Naive thymus-derived CD8-positive, alpha-beta T cell (primary cell): ENCODE data around the gene DYNC1H1. TPM values are rescaled to one million over a fixed set of nuclear protein-coding genes. Genes with fewer than 3 reads are reported as not detected.

Experiments used
- ATAC-seq, 2 donors: fragments of 150-1000 bp; cut with Tn5 transposase in 1 of 2; sonication (Bioruptor Pico), chemical (Tn5 transposase) in 1 of 2; 1 replicate in 1 of 2; 2 replicates in 1 of 2; pipeline ENCODE4 v1.10.0; 2021; ENCODE audit warnings: mild to moderate bottlenecking in 2 of 2, moderate library complexity in 2 of 2
- POLR2A ChIA-PET: fragments of 350-600 bp; sonication (Branson Sonifier 250); formaldehyde crosslinking; loops from one replicate; lab custom pipeline; 2021; ENCODE audit warnings: antibody characterized with exemption; lab: Charles Lee
- DNase-seq, 10 donors: peaks; one replicate each; pipeline versions ENCODE4 v3.0.0 to v3.0.0-alpha.2; 2020 to 2022
- H3K27ac Mint-ChIP-seq, 10 donors: one replicate each; pipeline ENCODE4 v1.8.0; 2020 to 2022; ENCODE audit warnings: mild to moderate bottlenecking in 10 of 10, mixed read lengths in 10 of 10, moderate library complexity in 4 of 10, inconsistent platforms in 1 of 10
- H3K27me3 Mint-ChIP-seq, 5 donors: one replicate each; pipeline ENCODE4 v1.8.0; 2021 to 2022; ENCODE audit warnings: mixed read lengths in 5 of 5
- H3K36me3 Mint-ChIP-seq, 3 donors: one replicate each; pipeline ENCODE4 v1.8.0; 2020 to 2022; ENCODE audit warnings: mixed read lengths in 3 of 3, mild to moderate bottlenecking in 2 of 3, inconsistent platforms in 1 of 3
- H3K4me1 Mint-ChIP-seq, 4 donors: one replicate each; pipeline ENCODE4 v1.8.0; 2021 to 2022; ENCODE audit warnings: mixed read lengths in 4 of 4
- H3K4me3 Mint-ChIP-seq, 10 donors: one replicate each; pipeline ENCODE4 v1.8.0; 2020 to 2022; ENCODE audit warnings: mild to moderate bottlenecking in 10 of 10, mixed read lengths in 10 of 10, moderate library complexity in 6 of 10, inconsistent platforms in 1 of 10
- H3K9me3 Mint-ChIP-seq, 9 donors: one replicate each; pipeline ENCODE4 v1.8.0; 2020 to 2022; ENCODE audit warnings: mixed read lengths in 9 of 9, mild to moderate bottlenecking in 3 of 9, inconsistent platforms in 1 of 9, moderate library complexity in 1 of 9
- polyA plus RNA-seq, 3 donors: library from polyadenylated mRNA; unstranded; fragments of 300-500 nt; fragmentation: Illumina TruSeq; gene quantifications; one replicate each; pipeline ENCODE4 v1.2.3, GENCODE V29; 2021
- total RNA-seq, 8 experiments: library from RNA in 2 of 8; stranded (reverse) in 2 of 8; gene quantifications; one replicate each; pipeline ENCODE4 v1.2.3 and lab custom pipeline; 2021 to 2026

The DYNC1H1 gene
- total and polyA plus RNA-seq, 5 experiments from 2014 or later = 23.4 to 278 (median 42.0) TPM

DNA sequence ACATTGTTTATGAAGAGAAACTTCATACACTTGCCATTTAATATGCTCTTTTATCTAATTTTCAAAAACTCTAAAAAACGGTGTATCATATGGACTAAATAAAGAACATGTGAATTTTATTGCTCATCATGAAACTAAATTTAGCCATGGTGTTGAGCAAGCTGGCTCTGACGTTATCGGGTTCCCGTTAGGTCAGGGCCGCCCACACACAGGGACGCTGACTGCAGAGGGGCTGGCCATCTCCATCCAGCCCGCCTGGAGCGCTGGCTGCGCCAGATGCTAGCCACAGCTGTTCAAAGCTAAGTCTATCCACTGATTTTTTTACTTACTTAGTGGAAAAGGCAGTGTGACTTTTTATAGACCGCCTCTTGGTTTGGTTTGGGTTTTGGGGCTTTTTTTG, 36.5 kb upstream of the DYNC1H1 start:
- Mint-ChIP-seq H3K4me1 (no peaks in the 10 kb centered on the region), H3K27ac (peak overlapping the region in 3 of 10 donors; percentile 6 to 69 (median 36)), H3K9me3 (no peaks in the 10 kb centered on the region), H3K36me3 (peaks cover 0 to 46% (median 0%) of the 10 kb centered on the region in 3 donors), H3K27me3 (no peaks in the 10 kb centered on the region), H3K4me3 (no peak overlapping the region)
- DNase-seq = no peak
- no peak for ATAC-seq
- POLR2A ChIA-PET = no interaction called here

DNA sequence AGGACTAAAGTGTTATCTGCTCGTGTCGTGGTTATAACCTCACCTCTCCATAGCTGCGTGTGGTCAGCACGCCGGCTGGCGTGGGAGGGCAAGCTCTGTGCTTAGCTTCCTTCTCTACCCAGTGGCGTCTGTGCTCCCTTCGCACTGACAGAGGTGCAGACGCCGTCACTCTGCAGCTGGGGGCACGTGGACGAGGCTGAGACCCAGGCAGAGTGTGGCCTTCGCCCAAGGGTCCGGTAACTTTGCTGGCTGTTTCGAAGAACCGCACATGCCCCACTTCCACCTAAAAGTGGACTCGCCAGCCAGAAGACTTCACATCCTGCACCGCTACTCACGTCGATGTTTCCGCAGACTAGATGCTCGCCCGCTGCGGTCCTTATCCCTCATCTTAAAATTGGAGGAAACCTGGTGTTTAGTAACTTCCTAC, 35.9 kb upstream of the DYNC1H1 start:
- peak overlapping the region in 5 of 10 donors; percentile 36 to 86 (median 69) for H3K27ac Mint-ChIP-seq
- peak overlapping the region in 1 of 10 donors; percentile 4 for H3K4me3 Mint-ChIP-seq
- POLR2A ChIA-PET = no interaction called here
- peaks cover 0 to 42% (median 0%) of the 10 kb centered on the region in 3 donors for H3K36me3 Mint-ChIP-seq
- H3K4me1 Mint-ChIP-seq = no peaks in the 10 kb centered on the region
- no peaks in the 10 kb centered on the region for H3K9me3 Mint-ChIP-seq
- H3K27me3 Mint-ChIP-seq = no peaks in the 10 kb centered on the region
- ATAC-seq (no peak), DNase-seq (no peak)

DNA sequence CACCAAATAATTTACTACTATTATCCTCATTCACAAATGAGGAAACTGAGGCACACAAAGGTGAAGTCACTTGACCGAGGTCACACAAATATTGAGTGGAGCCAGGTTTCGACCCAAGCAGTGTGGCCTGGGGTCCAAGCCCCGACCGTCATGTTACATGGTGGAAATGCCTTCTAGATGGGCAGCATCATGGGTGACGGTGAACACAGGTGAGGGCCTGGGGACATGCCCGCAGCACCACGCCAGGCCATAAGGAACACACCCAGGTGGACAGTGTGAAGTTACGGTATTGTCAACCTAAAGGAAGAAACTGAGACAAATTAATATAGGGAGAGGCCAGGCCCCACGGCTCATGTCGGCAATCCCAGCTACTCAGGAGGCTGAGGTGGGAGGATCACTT, 35.3 kb upstream of the DYNC1H1 start:
- H3K27me3 Mint-ChIP-seq = no peaks in the 10 kb centered on the region
- H3K27ac Mint-ChIP-seq = peak overlapping the region in 6 of 10 donors; percentile 17 to 86 (median 75)
- no peak for ATAC-seq

DNA sequence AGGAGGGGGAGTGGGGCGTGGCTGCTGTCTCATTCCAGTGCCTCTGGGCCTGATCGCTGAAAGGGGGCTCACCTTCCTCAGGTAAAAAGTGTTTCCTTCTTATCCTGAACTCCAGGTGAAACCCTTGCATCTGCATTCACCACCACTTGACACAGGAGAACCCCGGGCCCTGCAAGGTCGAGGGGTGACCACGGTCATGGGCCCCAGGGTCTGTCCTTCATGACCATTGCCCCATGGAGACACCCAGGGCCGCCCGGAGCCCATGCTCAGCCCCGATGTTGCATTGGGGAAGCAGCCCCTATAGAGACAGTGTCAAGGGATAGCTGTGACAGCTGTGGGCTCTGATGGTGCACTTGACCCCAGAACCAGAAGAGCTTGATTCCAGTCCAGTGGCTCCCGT, 34.4 kb upstream of the DYNC1H1 start:
- Mint-ChIP-seq H3K36me3 (peaks cover 0 to 32% (median 0%) of the 10 kb centered on the region in 3 donors), H3K4me1 (no peaks in the 10 kb centered on the region), H3K4me3 (no peak overlapping the region), H3K27me3 (no peaks in the 10 kb centered on the region), H3K27ac (peak overlapping the region in 6 of 10 donors; percentile 19 to 77 (median 47)), H3K9me3 (no peaks in the 10 kb centered on the region)
- POLR2A ChIA-PET = no interaction called here
- DNase-seq (no peak), ATAC-seq (no peak)

More for the DNA sequence above, 35.3 kb upstream of the DYNC1H1 start:
- H3K4me3 Mint-ChIP-seq = no peak overlapping the region
- POLR2A ChIA-PET = no interaction called here
- peaks cover 0 to 37% (median 0%) of the 10 kb centered on the region in 3 donors for H3K36me3 Mint-ChIP-seq
- no peaks in the 10 kb centered on the region for H3K9me3 Mint-ChIP-seq
- H3K4me1 Mint-ChIP-seq = no peaks in the 10 kb centered on the region
- no peak for DNase-seq

DNA sequence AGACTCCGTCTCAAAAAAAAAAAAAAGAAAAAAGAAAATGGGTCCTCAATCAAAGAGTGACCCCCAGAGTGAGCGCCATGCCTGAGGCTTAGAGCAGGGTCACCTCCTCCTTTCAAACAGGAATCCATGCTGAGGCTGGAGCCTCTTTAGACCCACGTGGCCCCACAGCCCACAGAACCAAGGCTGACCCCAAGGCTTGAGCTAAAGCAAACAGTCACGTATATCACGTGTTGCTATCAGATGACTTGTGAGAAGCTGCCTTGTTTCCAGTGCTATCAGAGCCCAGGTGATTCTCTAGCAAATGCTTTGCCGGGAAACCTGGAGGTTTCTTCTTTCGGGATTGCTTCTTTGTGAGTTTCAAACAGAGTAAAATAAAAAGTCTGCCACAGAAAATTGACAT, 31.7 kb upstream of the DYNC1H1 start:
- peaks cover 0 to 14% (median 0%) of the 10 kb centered on the region in 3 donors for H3K36me3 Mint-ChIP-seq
- H3K27ac Mint-ChIP-seq = peak overlapping the region in 4 of 10 donors; percentile 14 to 67 (median 46)
- no peak overlapping the region for H3K4me3 Mint-ChIP-seq
- POLR2A ChIA-PET = no interaction called here
- no peaks in the 10 kb centered on the region for H3K27me3 Mint-ChIP-seq
- ATAC-seq = no peak
- H3K9me3 Mint-ChIP-seq = no peaks in the 10 kb centered on the region
- DNase-seq = no peak
- H3K4me1 Mint-ChIP-seq = no peaks in the 10 kb centered on the region

DNA sequence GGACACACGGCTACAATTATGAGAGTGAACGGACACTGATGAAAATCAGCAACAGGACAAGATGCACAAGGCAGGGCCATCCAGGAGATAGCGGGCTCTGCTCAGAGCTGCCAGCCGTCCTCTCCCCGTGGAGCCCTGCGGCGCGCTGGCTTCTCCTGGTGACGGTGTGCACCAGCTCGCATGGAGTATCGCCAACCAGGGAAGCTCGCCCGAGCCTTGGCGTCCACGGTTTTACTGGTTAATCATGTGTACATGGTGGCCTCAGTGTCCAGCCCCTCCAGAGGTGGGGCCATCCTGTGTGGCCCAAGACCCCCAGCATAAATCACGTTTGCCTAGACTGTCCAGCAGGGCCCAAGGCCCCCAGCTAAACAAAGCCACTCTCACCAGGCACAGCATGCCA, 31.2 kb upstream of the DYNC1H1 start:
- Mint-ChIP-seq H3K27ac (peak overlapping the region in 2 of 10 donors; percentile 14 to 67), H3K4me1 (no peaks in the 10 kb centered on the region), H3K9me3 (no peaks in the 10 kb centered on the region), H3K27me3 (no peaks in the 10 kb centered on the region), H3K4me3 (no peak overlapping the region), H3K36me3 (peaks cover 0 to 12% (median 0%) of the 10 kb centered on the region in 3 donors)
- POLR2A ChIA-PET = interaction anchor here (0.8 kb wide), 1 partner anchor 15 kb away, joined by 4 read pairs; no protein-coding TSS in a partner anchor
- DNase-seq = no peak
- no peak for ATAC-seq

DNA sequence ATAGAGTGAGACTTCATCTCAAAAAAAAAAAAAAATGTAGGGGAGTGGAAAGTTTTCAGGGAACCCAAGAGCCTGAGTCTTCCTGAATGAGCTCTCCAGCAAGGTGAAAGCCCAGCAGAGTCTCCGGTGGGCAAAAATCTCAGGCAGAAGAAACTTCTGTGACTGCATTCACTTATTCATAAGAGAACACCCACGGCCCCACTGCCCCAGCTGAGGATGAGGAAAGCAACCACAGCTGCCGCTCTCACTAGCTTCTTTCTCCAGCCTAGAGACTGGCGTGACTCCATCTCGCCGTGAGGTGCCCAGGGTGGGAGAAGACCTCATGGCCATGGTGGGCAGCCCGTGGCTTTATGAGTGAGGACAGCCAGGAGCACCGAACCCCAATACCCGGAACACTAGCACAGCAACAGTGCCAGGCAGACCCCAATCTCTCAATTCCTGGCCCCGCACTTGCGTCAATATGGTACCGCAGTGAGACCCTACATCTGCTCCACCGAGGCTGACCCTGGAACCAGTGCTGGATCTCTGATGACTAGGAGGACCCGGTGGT, 29.7 kb upstream of the DYNC1H1 start:
- Mint-ChIP-seq H3K4me3 (no peak overlapping the region), H3K27me3 (peaks cover 0 to 7% (median 0%) of the 10 kb centered on the region in 5 donors), H3K4me1 (peaks cover 0 to 7% (median 2%) of the 10 kb centered on the region in 4 donors), H3K27ac (peak overlapping the region in 1 of 10 donors; percentile 28), H3K36me3 (no peaks in the 10 kb centered on the region), H3K9me3 (no peaks in the 10 kb centered on the region)
- DNase-seq (no peak), ATAC-seq (no peak)
- POLR2A ChIA-PET = no interaction called here

DNA sequence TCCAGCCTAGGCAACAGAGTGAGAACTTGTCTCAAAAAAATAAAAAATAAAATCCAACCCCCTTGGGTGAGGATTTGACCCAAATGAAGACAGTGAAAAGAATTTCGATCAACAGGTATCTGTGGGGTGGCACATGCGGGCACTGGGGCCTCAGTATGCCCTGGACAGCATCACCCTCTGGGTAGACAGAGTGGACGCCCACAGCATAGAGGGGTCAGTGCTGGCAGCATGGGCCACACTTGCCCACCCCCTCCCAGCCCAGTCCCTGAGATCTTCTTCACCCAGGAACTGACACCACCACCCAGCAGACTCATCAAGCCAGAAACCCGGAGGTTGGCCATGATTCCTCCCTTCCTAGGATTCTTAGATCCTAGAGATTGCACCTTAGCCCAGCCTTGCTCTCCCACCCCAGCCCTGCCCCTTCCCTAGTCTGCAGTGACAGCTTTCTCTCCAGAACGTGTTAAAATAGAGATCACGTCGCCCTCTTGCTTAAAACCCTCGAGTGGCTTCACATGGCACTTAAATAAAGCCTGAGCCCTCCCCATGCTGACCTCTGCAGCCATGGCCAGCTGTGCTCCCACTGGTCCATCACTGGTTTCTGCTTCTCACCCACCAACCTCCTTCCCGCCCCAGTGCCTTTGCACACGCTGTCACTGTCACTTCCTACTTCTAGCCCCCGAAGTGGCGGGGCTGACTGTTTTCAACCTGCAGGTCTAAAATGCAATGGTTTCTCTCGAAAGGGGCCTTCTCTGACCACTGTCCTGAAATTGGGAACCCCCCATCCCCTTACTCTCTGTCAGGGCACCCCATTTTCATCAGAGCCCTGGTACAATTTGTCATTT, 26.2 kb upstream of the DYNC1H1 start:
- peaks cover 0 to 7% (median 3%) of the 10 kb centered on the region in 4 donors for H3K4me1 Mint-ChIP-seq
- no peak for ATAC-seq
- H3K27ac Mint-ChIP-seq = peak overlapping the region in 2 of 10 donors; percentile 38 to 88
- no peak overlapping the region for H3K4me3 Mint-ChIP-seq
- H3K9me3 Mint-ChIP-seq = no peaks in the 10 kb centered on the region
- no peaks in the 10 kb centered on the region for H3K36me3 Mint-ChIP-seq
- POLR2A ChIA-PET = no interaction called here
- H3K27me3 Mint-ChIP-seq = peaks cover 6 to 36% (median 21%) of the 10 kb centered on the region in 5 donors
- DNase-seq = no peak

DNA sequence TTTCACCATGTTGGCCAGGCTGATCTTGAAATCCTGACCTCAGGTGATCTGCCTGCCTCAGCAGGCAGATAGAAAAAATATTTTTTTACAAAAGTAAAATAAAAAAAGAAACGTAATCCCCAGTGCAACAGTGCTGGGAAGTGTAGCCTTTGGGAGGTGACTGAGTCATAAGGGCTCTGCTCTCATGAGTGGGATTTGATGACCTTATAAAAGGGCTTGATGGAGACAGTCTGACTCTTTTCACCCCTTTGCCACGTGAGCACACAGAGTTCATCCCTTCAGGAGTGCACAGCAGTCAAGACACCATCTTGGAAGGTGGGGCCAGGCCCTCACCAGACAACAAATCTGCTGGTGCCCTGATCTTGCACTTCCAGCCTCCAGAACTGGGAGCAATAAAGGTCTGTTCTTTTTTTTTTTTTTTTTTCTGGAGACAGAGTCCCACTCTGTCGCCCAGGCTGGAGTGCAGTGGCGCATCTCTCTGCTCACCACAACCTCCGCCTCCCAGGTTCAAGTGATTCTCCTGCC, 24.7 kb upstream of the DYNC1H1 start:
- no peak for ATAC-seq

DNA sequence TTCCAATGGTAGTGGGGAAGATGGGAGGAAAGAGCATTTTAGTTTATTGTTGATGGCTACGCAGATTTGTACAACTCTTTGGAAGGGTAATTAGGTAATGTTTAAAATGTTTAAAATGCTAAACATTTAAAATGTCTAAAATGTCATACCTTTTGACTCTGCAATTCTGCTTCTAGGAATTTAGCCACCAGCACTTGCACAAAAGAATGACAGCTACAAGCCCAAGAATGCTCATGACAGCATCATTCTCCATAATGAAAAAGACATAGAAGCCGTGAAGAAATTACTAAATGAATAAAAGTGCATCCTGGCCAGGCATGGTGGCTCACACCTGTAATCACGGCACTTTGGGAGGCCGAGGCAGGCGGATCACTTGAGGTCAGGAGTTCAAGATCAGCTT, 19.9 kb upstream of the DYNC1H1 start:
- POLR2A ChIA-PET = interaction anchor here (0.7 to 1.7 kb wide), 3 partner anchors 118 to 239 kb away, joined by 3 to 4 read pairs (median 3); no protein-coding TSS in a partner anchor
- peak overlapping the region in 2 of 10 donors; percentile 19 to 41 for H3K27ac Mint-ChIP-seq

More for the DNA sequence above, 24.7 kb upstream of the DYNC1H1 start:
- H3K9me3 Mint-ChIP-seq = no peaks in the 10 kb centered on the region
- H3K27ac Mint-ChIP-seq = no peak overlapping the region
- no peak for DNase-seq
- POLR2A ChIA-PET = no interaction called here
- H3K36me3 Mint-ChIP-seq = no peaks in the 10 kb centered on the region
- H3K4me1 Mint-ChIP-seq = peaks cover 0 to 7% (median 3%) of the 10 kb centered on the region in 4 donors
- no peak overlapping the region for H3K4me3 Mint-ChIP-seq
- H3K27me3 Mint-ChIP-seq = peaks cover 13 to 51% (median 28%) of the 10 kb centered on the region in 5 donors

DNA sequence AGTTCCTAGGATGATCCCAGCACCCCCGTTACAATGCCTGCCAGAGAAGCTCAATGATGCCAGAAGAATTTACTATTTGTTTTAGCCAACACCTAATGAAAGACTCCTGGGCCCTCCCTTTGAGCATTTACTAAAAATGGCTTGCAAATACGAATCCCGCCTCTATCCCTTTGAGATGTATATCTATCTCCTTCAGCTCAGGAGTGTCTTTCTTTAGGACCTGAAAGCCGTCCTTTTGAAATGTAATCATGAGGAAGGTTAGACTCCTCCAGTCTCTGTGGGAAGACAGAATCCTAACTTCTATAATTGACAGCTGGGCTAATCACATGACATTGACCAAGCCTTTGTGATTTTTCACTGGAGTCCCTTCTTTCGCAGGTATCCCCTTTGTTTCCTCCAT, 19.2 kb upstream of the DYNC1H1 start:
- Mint-ChIP-seq H3K4me1 (peaks cover 17 to 31% (median 25%) of the 10 kb centered on the region in 4 donors), H3K27me3 (peaks cover 20 to 63% (median 35%) of the 10 kb centered on the region in 5 donors), H3K27ac (peak overlapping the region in 7 of 10 donors; percentile 24 to 73 (median 62)), H3K36me3 (no peaks in the 10 kb centered on the region), H3K9me3 (no peaks in the 10 kb centered on the region), H3K4me3 (peak overlapping the region in 1 of 10 donors; percentile 26)
- DNase-seq (no peak), ATAC-seq (no peak)
- POLR2A ChIA-PET = interaction anchor here (1.2 to 1.7 kb wide), 2 partner anchors 119 to 239 kb away, joined by 3 to 4 read pairs; no protein-coding TSS in a partner anchor

More for the DNA sequence above, 19.9 kb upstream of the DYNC1H1 start:
- DNase-seq = no peak
- Mint-ChIP-seq H3K4me3 (no peak overlapping the region), H3K9me3 (no peaks in the 10 kb centered on the region), H3K36me3 (no peaks in the 10 kb centered on the region), H3K4me1 (peaks cover 16 to 26% (median 22%) of the 10 kb centered on the region in 4 donors), H3K27me3 (peaks cover 20 to 66% (median 35%) of the 10 kb centered on the region in 5 donors)
- ATAC-seq = no peak

DNA sequence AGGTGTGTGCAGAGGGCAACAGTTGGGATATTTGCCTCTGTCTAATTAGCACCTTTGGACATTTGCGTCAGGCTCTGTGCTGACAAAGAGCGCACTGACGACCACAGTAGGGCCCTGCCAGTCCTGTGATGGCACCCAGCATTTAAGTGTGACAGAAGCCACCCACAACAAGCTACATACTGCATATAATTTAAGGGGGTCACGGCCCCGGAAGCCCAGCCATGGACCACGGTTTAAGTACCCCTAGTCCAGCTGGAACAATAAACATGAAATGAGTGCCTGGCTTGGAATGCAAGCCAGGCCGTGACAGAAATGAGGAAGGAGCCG, 16.8 kb upstream of the DYNC1H1 start:
- Mint-ChIP-seq H3K27ac (peak overlapping the region; percentile 97 to 100 (median 100)), H3K9me3 (no peaks in the 10 kb centered on the region), H3K27me3 (peaks cover 13 to 43% (median 30%) of the 10 kb centered on the region in 5 donors), H3K36me3 (no peaks in the 10 kb centered on the region), H3K4me1 (peaks cover 17 to 37% (median 30%) of the 10 kb centered on the region in 4 donors), H3K4me3 (peak overlapping the region; percentile 91 to 100 (median 96))
- peak; percentile 6 to 9 for ATAC-seq
- POLR2A ChIA-PET = interaction anchor here (0.8 to 2.5 kb wide), 8 partner anchors 14 to 241 kb away, joined by 3 to 19 read pairs (median 7); partner anchors contain the start of gene DYNC1H1
- peak in 2 of 10 donors; percentile 24 to 71 for DNase-seq
